Karpas-422 (cell line): ENCODE data around the gene MAP3K14. TPM values are rescaled to one million over a fixed set of nuclear protein-coding genes. Genes with fewer than 3 reads are reported as not detected.

Source experiments
- DNase-seq: peaks from one replicate; pipeline ENCODE4 v3.0.0-alpha.2; 2015
- H2AFZ ChIP-seq: fragments of 200-600 bp; sonication (generic); 2 replicates; pipeline ENCODE4 v1.6.1; 2014; ENCODE audit warnings: antibody characterized with exemption, low read length, mixed read lengths
- H3K27ac ChIP-seq: fragments of 200-600 bp; sonication (generic); 2 replicates; pipeline ENCODE4 v1.5.1; 2014; ENCODE audit warnings: mild to moderate bottlenecking, low read length, moderate library complexity
- H3K27me3 ChIP-seq: fragments of 200-600 bp; sonication (generic); 2 replicates; pipeline ENCODE4 v1.6.1; 2014; ENCODE audit warnings: low read length, mixed read lengths
- H3K36me3 ChIP-seq: fragments of 200-600 bp; sonication (generic); 2 replicates; pipeline ENCODE4 v1.6.1; 2014; ENCODE audit warnings: low read length, mixed read lengths; ENCODE audit not compliant: insufficient read depth
- H3K4me1 ChIP-seq: fragments of 200-600 bp; sonication (generic); 2 replicates; pipeline ENCODE4 v1.6.1; 2014; ENCODE audit warnings: mild to moderate bottlenecking, low read length, mixed read lengths
- H3K4me2 ChIP-seq: fragments of 200-600 bp; sonication (generic); 2 replicates; pipeline ENCODE4 v1.6.1; 2014; ENCODE audit warnings: low read length, low read depth, mild to moderate bottlenecking; ENCODE audit not compliant: poor library complexity, severe bottlenecking
- H3K4me3 ChIP-seq: fragments of 200-600 bp; sonication (generic); 2 replicates; pipeline ENCODE4 v1.5.1; 2014; ENCODE audit warnings: mild to moderate bottlenecking, antibody characterized with exemption, low read length, mixed read lengths
- H3K79me2 ChIP-seq: fragments of 200-600 bp; sonication (generic); 2 replicates; pipeline ENCODE4 v1.6.1; 2014; ENCODE audit warnings: mild to moderate bottlenecking, low read length, mixed read lengths
- H3K9ac ChIP-seq: fragments of 200-600 bp; sonication (generic); 2 replicates; pipeline ENCODE4 v1.6.0; 2014; ENCODE audit warnings: low read length
- H3K9me2 ChIP-seq: fragments of 200-600 bp; sonication (generic), shearing (Covaris generic); replicated peaks from 2 replicates; pipeline ENCODE4 v1.6.0; 2014; ENCODE audit warnings: mild to moderate bottlenecking, low read length, moderate library complexity; ENCODE audit not compliant: insufficient read depth
- H3K9me3 ChIP-seq: fragments of 300-700, 200-600 bp; sonication (generic); 2 replicates; pipeline ENCODE4 v1.6.1; 2014; ENCODE audit warnings: low read length, mixed read lengths
- H4K20me1 ChIP-seq: fragments of 200-600 bp; sonication (generic); 2 replicates; pipeline ENCODE4 v1.6.1; 2014; ENCODE audit warnings: mild to moderate bottlenecking, antibody characterized with exemption, low read length, low read depth; ENCODE audit not compliant: insufficient read depth
- total RNA-seq: library from RNA; depleted of rRNA; stranded (reverse); fragments of >200 nt; shearing (Covaris generic); gene quantifications from 2 replicates; pipeline ENCODE4 v1.2.3, GENCODE V29; 2014; ENCODE audit warnings: low replicate concordance

MAP3K14 gene
- total RNA-seq, 1 experiment from 2014 or later, result 7.6 TPM

GRCh38 chr17:45296003-45296832 is 20.6 kb downstream of the MAP3K14 start:
- peaks cover 9% of the 10 kb centered on the region for H3K36me3 ChIP-seq
- peak overlapping the region; percentile 44; the same call in 1 of the 2 replicates for H3K4me3 ChIP-seq
- H3K27ac ChIP-seq, result peak overlapping the region; percentile 96
- H3K9ac ChIP-seq, result peak overlapping the region; percentile 57
- H3K79me2 ChIP-seq, result peaks cover 88% of the 10 kb centered on the region
- no peaks in the 10 kb centered on the region for H3K9me3 ChIP-seq
- no peaks in the 10 kb centered on the region for H3K27me3 ChIP-seq
- H2AFZ ChIP-seq, result no peak overlapping the region
- no peaks in the 10 kb centered on the region for H4K20me1 ChIP-seq
- H3K4me2 ChIP-seq, result peak overlapping the region; percentile 63
- H3K9me2 ChIP-seq, result no peaks in the 10 kb centered on the region
- DNase-seq, result peak; percentile 93
- H3K4me1 ChIP-seq, result peaks cover 99% of the 10 kb centered on the region

- Histone ChIP-seq H2AFZ (no peak overlapping the region), H3K4me2 (peak overlapping the region; percentile 63), H3K27ac (peak overlapping the region; percentile 96), H4K20me1 (no peaks in the 10 kb centered on the region), H3K79me2 (peaks cover 90% of the 10 kb centered on the region), H3K9me2 (no peaks in the 10 kb centered on the region), H3K9ac (peak overlapping the region; percentile 57), H3K36me3 (peaks cover 20% of the 10 kb centered on the region), H3K4me1 (peaks cover 91% of the 10 kb centered on the region), H3K4me3 (no peak overlapping the region), H3K27me3 (no peaks in the 10 kb centered on the region), H3K9me3 (no peaks in the 10 kb centered on the region)
- no peak for DNase-seq
These were observed 22.3 kb downstream of the MAP3K14 start for GRCh38 chr17:45294506-45294905.

- Histone ChIP-seq H3K4me1 (peaks cover 82% of the 10 kb centered on the region), H4K20me1 (no peaks in the 10 kb centered on the region), H3K4me3 (0 out of 2 replicates have a peak overlapping the region, but pooled peaks have one; percentile 6), H3K27ac (peak overlapping the region; percentile 96), H2AFZ (no peak overlapping the region), H3K79me2 (peaks cover 81% of the 10 kb centered on the region), H3K9me2 (no peaks in the 10 kb centered on the region), H3K9ac (peak overlapping the region; percentile 57), H3K9me3 (no peaks in the 10 kb centered on the region), H3K4me2 (peak overlapping the region; percentile 63), H3K27me3 (no peaks in the 10 kb centered on the region), H3K36me3 (peaks cover 20% of the 10 kb centered on the region)
- no peak for DNase-seq
These were observed 23.2 kb downstream of the MAP3K14 start for GRCh38 chr17:45293413-45294211.

DNA sequence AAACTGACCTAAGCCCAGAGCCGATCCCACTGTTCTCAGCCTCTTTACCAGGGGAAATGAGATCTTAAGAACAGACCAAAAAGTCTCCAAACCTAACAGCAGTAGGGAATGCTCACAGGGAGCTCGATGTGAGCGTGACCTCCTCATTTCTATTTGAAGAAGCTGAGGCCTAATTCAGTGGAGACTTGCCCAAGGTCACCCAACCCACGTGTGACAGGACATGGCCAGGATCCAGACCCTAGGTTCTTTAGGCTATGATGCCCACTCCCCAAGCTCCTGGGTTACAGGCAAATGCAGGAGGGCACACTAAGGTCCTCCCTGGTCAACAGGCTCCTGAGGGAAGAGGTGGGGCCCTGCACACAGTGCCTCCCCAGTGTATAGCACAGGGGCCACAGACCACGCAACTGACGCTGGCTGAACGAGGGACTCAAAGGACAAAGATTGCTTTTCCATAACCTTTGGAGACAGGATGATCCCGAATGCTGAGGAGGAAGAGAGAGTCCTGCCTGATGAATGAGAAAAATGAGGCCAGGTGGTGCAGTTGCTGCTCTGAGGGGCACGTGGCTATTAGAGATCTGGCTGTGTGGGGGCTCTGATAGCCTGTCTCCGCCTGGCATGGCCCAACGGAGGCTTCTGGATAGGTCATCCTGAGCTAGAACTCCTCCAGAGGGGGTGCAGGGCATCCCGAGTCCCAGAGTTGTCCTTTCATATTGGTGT is 24.0 kb downstream of the MAP3K14 start:
- H3K36me3 ChIP-seq, result peaks cover 20% of the 10 kb centered on the region
- H3K79me2 ChIP-seq, result peaks cover 73% of the 10 kb centered on the region
- H3K4me1 ChIP-seq, result peaks cover 77% of the 10 kb centered on the region
- H3K4me2 ChIP-seq, result peak overlapping the region; percentile 63
- H3K9me2 ChIP-seq, result no peaks in the 10 kb centered on the region
- H3K9ac ChIP-seq, result peak overlapping the region; percentile 57
- H3K27me3 ChIP-seq, result no peaks in the 10 kb centered on the region
- H3K27ac ChIP-seq, result peak overlapping the region; percentile 96
- H2AFZ ChIP-seq, result no peak overlapping the region
- no peak overlapping the region for H3K4me3 ChIP-seq
- no peak for DNase-seq
- H4K20me1 ChIP-seq, result no peaks in the 10 kb centered on the region
- no peaks in the 10 kb centered on the region for H3K9me3 ChIP-seq

DNA sequence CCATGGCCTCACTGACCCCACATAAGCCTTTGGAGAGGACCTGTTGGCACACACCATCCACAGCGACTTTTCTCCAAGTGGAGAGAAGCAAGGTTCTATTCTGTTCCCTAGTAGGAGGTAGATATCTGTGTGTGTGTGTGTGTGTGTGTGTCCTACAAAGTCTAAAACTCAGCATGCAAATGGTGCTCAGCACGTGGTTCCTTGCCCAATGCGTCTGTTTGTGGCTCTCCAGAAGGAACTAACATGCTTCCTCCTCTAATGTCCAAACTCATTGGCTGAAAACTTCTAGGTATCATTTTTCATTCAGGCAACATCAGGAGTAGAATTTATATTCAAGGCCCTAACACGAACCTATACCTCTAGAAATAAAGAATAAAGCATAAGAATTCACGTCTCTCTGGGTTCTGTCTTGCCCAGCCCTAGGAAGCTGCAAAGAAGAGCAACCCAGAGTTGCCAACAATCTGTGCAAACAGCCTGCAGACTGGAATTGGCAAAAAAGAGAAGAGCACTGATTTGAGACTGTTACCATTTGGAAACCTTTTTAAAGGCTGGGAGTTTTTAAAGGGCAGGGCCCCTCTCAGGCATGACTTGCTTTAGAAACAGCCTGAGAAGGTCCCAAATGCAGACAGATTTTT is 25.5 kb downstream of the MAP3K14 start:
- Histone ChIP-seq H3K4me1 (peaks cover 64% of the 10 kb centered on the region), H3K27ac (peak overlapping the region; percentile 96), H2AFZ (no peak overlapping the region), H3K4me2 (peak overlapping the region; percentile 63), H3K9ac (peak overlapping the region; percentile 57), H3K79me2 (peaks cover 58% of the 10 kb centered on the region), H3K27me3 (no peaks in the 10 kb centered on the region), H4K20me1 (no peaks in the 10 kb centered on the region), H3K36me3 (peaks cover 18% of the 10 kb centered on the region), H3K4me3 (no peak overlapping the region), H3K9me2 (no peaks in the 10 kb centered on the region), H3K9me3 (no peaks in the 10 kb centered on the region)
- DNase-seq, result peak; percentile 90

DNA sequence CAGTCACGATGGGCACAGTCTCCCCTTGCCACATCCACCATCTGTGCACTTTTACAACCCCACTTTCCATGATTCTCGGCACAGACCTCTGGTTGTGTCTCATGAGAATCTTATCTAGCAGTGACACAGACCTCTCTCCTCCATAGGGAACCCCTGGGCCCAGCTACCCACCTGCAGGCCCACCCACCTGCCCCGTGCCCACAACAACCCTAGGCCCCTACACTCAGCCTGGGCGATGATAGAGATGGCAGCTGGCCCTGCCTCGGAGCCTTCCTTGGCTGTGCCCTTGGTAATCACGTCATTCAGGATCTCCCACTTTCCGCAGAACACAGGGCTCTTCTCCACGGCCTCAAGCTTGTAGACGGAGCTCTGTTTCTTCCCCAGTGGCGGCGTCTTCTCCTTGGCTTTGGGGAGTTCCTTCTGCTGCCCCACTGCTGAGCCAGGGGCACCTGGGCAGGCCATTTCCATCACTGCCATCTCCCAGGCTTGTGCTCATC is 26.5 kb downstream of the MAP3K14 start:
- Histone ChIP-seq H3K4me2 (no peak overlapping the region), H3K4me3 (no peak overlapping the region), H3K9ac (no peak overlapping the region), H2AFZ (no peak overlapping the region), H3K9me2 (no peaks in the 10 kb centered on the region), H3K9me3 (no peaks in the 10 kb centered on the region), H3K4me1 (peaks cover 55% of the 10 kb centered on the region), H3K36me3 (peaks cover 21% of the 10 kb centered on the region), H4K20me1 (no peaks in the 10 kb centered on the region), H3K27ac (peak overlapping the region; percentile 96), H3K27me3 (no peaks in the 10 kb centered on the region), H3K79me2 (peaks cover 52% of the 10 kb centered on the region)
- DNase-seq, result no peak

GRCh38 chr17:45289301-45290268 is 27.2 kb downstream of the MAP3K14 start:
- peaks cover 25% of the 10 kb centered on the region for H3K36me3 ChIP-seq
- no peak overlapping the region for H2AFZ ChIP-seq
- H3K9ac ChIP-seq, result no peak overlapping the region
- H3K79me2 ChIP-seq, result peaks cover 44% of the 10 kb centered on the region
- no peak for DNase-seq
- no peak overlapping the region for H3K4me3 ChIP-seq
- H3K4me2 ChIP-seq, result no peak overlapping the region
- peaks cover 47% of the 10 kb centered on the region for H3K4me1 ChIP-seq
- no peak overlapping the region for H3K27ac ChIP-seq
- H3K27me3 ChIP-seq, result no peaks in the 10 kb centered on the region
- H4K20me1 ChIP-seq, result no peaks in the 10 kb centered on the region
- H3K9me3 ChIP-seq, result no peaks in the 10 kb centered on the region
- H3K9me2 ChIP-seq, result no peaks in the 10 kb centered on the region
